DMS 273 treated with DMSO at 0.1 percent for 48 hours (cell line): ENCODE measurements around the gene BCAM.

ENCODE experiments used
- DNase-seq: peaks from one replicate; lab custom pipeline; 2025; lab: John Stamatoyannopoulos, UW

Gene BCAM

DNA sequence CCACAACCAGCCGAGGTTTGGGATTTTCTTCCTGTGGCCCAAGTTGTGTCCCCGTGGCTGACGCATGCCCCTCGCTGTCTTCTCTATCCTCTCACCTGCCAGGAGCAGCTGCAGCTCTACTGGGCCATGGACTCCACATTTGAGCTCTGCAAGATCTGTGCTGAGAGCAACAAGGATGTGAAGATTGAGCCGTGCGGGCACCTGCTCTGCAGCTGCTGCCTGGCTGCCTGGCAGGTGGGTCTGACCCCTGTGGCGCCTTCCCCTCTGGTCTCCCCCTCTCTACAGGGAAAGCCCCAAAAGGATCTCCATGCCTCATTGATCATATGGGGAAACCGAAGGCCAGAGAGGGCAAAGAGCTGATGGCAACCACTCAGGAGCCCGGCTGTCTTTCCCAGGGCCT, 16.6 kb upstream of the BCAM start:
- DNase-seq: no peak

DNA sequence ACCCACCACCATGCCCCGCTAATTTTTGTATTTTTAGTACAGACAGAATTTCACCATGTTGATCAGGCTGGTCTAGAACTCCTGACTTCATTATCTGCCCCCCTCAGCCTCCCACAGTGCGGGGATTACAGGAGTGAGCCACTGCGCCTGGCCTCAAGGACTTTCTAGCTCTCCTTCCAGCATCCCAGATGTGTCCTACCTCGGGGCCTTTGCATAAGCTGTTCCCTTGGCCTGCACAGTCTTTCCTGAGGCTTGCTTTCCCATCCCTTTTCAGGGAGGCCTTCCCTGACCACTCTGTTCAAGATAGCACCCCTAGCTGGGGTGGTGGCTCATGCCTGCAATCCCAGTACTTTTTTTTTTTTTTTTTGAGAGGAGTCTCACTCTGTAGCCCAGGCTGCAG, 14.3 kb upstream of the BCAM start:
- DNase-seq: no peak

DNA sequence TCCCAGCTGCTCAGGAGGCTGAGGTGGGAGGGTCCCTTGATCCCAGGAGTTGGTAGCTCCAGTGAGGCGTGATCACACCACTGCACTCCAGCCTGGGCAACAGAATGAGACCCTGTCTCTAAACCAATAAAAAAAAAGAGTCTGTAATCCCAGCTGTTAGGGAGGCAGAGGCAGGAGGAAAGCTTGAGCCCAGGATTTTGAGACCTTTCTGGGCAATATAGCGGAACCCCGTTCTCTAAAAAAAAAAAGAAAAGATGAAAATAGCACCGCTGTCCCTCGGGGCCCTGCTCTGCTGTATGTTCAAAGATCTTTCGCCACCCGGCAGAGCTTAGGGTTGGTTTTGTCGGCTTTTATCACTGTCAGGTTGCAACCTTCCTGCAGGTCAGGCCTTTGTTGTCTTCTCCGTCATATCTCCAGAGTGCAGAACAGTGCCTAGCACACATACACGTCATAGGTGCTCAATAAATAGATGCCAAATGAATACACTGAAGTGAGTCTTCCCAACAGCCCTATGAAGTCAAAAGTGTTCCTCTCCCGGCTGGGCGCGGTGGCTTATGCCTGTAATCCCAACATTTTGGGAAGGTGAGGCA, 13.4 kb upstream of the BCAM start:
- DNase-seq: no peak

GRCh38 chr19:44796701-44797115, 12.2 kb upstream of the BCAM start:
- DNase-seq: no peak

- DNase-seq: no peak
Observed at GRCh38 chr19:44799627-44800346, 9.1 kb upstream of the BCAM start.

DNA sequence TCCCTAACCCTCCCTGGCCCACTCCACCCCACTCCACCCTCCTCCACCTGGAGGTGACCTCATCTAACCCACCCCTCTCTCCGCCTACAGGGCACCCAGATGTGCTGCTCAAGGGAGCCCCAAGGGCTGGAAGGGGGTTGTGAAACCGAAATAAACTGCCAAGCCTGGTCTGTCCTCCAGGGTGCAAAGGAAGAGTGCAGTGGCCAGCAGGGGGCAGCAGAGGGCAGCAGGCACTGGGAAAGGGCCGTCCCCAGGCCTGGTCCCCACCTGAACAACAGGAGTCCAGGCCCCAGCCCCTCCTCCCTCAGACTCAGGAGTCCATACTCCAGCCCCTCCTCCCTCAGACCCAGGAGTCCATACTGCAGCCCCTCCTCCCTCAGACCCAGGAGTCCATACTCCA, 8.4 kb upstream of the BCAM start:
- DNase-seq: peak; percentile 29

DNA sequence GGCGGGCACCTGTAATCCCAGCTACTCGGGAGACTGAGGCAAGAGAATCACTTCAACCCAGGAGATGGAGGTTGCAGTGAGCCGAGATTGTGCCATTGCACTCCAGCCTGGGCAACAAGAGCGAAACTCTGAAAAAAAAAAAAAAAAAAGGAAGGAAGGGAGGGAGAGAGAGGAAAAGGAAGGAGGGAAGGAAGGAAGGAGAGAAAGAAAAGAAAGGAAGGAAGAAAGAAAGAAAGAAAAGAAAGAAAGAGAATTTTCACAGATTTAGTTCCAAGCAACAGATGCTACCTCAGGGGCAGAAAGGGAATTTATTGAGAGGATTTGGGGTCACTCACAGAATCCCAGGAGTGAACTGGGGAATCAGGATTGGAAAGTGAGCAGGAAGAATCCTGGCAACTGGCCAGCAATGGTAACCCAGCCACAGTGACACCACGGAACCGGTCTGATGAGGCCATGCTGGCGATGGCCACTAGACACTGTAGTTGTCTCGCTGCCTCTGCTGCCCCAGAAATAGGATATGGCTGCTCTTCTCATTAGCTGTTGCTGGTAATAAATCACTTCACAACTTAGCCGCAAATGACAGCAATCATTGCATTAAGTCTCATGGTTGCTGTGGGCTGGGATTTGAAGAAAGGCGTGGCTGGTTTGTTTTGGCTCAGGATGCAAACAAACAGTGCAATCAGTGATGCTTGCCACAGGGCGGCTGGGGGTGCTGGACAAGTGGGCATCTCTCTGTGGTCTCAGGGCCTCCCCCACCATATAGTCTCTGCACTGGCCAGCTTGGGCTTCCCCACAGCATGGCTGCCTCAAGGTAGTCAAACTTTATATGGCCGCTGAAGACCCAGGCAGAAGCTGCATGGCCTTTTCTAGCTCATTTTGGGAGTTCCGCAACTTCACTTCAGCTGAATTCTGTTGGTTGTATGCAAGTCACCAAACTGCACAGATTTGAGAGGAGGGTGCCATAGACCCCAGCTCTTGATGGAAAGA, 5.2 kb upstream of the BCAM start:
- no peak for DNase-seq

- DNase-seq: no peak
Observed at GRCh38 chr19:44806291-44806690, 2.6 kb upstream of the BCAM start.

DNA sequence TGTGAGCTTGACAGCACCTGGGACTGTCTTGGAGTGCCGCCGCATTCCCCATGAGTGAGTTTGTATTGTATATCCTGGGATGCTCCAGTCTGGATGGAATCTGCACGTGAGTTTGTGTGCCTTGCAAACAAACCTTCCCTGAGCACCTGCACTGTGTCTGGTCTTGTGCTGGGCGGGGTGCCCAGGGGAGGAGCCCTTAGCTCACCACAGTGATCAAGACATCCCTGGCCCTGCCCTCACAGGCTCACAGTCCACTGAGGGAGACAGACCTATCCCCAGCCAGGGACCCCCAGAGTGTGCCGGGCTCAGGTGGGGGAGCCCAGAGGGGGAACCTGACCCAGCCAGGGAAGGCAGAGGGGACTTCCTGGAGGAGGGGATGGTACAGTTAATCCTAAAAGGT, 1.7 kb upstream of the BCAM start:
- DNase-seq: no peak

DNA sequence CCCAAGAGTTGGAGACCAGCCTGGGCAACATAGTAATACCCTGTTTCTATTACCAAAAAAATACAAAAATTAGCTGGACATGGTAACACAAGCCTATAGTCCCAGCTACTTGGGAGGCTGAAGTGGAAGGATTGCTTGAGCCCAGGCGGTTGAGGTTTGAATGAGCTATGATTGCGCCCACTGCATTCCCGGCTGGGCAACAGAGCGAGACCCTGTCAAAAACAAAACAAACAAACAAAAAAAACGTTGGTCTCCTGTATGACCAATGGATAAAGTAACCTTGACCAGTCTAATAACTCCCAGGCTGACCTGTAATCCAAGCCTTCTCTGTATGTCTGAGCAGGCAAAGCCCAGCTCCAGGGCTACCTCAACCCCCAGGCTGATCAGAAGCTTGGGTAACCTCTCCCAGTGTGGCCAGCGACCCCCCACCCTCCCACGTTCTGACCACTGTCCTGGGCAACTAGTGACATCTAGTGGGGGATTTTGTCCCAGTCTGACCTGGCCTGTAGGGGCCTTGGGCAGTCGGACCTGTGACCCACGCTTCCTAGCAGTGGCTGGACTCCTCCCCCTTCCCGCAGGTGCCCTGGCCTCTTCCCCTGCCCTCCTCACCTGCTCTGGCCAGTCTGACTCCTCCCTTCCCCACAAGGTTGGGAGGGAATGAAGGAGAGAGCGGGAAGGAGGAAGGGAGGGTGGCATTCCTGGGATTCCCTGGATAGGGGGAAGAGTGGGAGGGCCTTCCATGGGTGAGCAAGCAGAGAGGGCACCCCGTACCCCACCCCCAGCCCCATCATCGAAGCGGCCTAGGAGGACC, 1.0 kb upstream of the BCAM start:
- DNase-seq: no peak

- DNase-seq: no peak
Observed at GRCh38 chr19:44809577-44810233, 802 bp downstream of the BCAM start.

- DNase-seq: no peak
Observed at GRCh38 chr19:44810234-44811121, 1.6 kb downstream of the BCAM start.

GRCh38 chr19:44811122-44811419, 2.2 kb downstream of the BCAM start:
- no peak for DNase-seq

- DNase-seq: no peak
Observed at GRCh38 chr19:44812142-44812718, 3.3 kb downstream of the BCAM start.

DNA sequence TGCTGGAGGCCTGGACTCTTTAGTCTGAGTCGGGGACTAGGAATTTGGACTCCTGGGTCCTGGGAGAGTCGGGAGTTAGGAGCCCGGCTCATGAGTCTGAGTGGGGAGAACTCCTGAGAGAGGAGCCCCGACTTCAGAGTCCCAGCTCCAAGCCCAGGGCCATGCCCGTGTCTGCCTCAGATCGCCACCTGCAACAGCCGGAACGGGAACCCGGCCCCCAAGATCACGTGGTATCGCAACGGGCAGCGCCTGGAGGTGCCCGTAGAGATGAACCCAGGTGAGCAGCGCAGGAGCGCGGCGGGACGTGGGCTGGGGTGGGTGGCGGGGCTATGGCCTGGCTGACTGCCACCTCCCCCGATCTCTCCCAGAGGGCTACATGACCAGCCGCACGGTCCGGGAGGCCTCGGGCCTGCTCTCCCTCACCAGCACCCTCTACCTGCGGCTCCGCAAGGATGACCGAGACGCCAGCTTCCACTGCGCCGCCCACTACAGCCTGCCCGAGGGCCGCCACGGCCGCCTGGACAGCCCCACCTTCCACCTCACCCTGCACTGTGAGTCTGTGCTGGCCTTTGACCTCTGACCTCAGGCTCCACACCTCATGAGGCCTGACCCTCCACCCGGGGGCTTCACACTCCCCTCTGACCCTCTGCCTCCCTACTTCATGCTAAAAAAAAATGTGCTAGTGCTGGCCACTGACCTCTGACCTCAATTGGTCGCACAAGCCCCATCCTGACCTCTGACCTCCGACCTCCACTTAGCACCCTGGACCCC, 4.4 kb downstream of the BCAM start:
- no peak for DNase-seq

- DNase-seq: no peak
Observed at GRCh38 chr19:44813841-44814470, 5.1 kb downstream of the BCAM start.

DNA sequence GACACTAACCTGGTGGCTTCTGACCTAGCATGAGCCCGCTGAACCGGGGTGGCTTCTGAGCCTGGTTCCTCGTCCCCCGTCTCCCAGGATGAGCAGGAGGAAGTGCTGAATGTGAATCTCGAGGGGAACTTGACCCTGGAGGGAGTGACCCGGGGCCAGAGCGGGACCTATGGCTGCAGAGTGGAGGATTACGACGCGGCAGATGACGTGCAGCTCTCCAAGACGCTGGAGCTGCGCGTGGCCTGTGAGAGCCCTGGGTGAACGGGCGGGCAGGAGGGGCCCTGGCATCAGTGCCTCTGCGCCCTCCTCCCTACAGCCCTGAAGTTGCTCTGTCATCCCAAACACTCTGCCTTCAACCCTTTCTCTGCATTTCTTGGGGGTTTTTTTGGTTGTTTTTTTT, 5.6 kb downstream of the BCAM start:
- DNase-seq: no peak

GRCh38 chr19:44816301-44816700, 7.4 kb downstream of the BCAM start:
- DNase-seq: peak; percentile 43
